ENCODE data around the gene HOXB5.

The HOXB5 gene

DNA sequence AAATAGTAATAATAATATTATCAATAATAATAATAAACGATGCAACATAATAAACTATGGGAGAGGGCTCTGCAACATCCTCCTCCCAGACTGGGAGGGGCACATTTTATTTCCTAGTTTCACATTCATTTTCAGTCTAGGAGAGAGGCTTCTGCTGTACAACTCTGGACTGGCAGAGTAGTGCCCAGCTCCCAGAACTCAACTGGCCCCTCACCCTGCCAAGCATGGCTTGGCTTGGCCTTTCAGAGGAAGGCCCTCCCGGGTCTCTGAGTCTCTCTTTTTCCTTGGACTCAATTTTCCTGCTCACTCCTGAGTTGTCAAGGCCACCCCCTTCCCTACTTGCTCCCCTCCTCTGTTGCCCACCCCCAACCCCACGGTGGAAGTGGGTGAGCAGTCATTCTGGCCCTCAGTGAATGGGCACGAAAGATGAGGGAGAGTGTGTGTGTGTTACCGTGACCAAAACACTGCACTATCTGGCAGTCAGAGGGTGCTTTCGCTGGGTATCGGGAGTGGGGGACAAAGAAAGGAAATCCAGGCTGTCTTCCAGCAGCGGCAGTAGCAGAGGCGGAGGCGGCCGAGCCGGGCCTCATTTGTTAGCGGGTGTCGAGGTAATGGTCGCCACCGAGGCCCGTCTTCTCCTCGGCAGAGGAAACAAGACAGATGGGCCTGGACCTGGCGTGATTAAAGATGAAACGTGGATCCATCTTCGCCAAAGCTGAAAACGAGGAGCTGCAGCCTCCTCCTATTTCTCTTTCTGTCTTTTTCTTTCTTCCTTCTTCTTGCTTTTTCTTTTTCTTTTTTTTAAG is 17.7 kb downstream of the HOXB5 start:
- TF ChIP-seq, protein P1, sequence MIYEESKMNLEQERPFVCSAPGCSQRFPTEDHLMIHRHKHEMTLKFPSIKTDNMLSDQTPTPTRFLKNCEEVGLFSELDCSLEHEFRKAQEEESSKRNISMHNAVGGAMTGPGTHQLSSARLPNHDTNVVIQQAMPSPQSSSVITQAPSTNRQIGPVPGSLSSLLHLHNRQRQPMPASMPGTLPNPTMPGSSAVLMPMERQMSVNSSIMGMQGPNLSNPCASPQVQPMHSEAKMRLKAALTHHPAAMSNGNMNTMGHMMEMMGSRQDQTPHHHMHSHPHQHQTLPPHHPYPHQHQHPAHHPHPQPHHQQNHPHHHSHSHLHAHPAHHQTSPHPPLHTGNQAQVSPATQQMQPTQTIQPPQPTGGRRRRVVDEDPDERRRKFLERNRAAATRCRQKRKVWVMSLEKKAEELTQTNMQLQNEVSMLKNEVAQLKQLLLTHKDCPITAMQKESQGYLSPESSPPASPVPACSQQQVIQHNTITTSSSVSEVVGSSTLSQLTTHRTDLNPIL (CRISPR knock-in tag; IDR thresholded peaks at IDR 0.05; ENCODE audit: low read depth) = no peak
- TF ChIP-seq ZNF8 (CRISPR knock-in tag; IDR thresholded peaks at IDR 0.05) (no peak), CSDC2 (CRISPR knock-in tag; IDR thresholded peaks at IDR 0.05) (no peak), RARB (CRISPR knock-in tag; IDR thresholded peaks at IDR 0.05) (no peak), ISL1 (CRISPR knock-in tag; IDR thresholded peaks at IDR 0.05) (no peak), OSR1 (CRISPR knock-in tag; IDR thresholded peaks at IDR 0.05) (no peak), ZC3H10 (CRISPR knock-in tag; IDR thresholded peaks at IDR 0.05) (no peak), ARNTL (CRISPR knock-in tag; IDR thresholded peaks at IDR 0.05; ENCODE audit: borderline replicate concordance, low read depth) (no peak), SNAI2 (CRISPR knock-in tag; IDR thresholded peaks at IDR 0.05) (no peak), BACH2 (CRISPR knock-in tag; IDR thresholded peaks at IDR 0.05; ENCODE audit: borderline replicate concordance) (no peak)
- TF ChIP-seq, protein P2, sequence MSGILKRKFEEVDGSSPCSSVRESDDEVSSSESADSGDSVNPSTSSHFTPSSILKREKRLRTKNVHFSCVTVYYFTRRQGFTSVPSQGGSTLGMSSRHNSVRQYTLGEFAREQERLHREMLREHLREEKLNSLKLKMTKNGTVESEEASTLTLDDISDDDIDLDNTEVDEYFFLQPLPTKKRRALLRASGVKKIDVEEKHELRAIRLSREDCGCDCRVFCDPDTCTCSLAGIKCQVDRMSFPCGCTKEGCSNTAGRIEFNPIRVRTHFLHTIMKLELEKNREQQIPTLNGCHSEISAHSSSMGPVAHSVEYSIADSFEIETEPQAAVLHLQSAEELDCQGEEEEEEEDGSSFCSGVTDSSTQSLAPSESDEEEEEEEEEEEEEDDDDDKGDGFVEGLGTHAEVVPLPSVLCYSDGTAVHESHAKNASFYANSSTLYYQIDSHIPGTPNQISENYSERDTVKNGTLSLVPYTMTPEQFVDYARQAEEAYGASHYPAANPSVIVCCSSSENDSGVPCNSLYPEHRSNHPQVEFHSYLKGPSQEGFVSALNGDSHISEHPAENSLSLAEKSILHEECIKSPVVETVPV (CRISPR knock-in tag; IDR thresholded peaks at IDR 0.05) = no peak
- TF ChIP-seq, protein P3, sequence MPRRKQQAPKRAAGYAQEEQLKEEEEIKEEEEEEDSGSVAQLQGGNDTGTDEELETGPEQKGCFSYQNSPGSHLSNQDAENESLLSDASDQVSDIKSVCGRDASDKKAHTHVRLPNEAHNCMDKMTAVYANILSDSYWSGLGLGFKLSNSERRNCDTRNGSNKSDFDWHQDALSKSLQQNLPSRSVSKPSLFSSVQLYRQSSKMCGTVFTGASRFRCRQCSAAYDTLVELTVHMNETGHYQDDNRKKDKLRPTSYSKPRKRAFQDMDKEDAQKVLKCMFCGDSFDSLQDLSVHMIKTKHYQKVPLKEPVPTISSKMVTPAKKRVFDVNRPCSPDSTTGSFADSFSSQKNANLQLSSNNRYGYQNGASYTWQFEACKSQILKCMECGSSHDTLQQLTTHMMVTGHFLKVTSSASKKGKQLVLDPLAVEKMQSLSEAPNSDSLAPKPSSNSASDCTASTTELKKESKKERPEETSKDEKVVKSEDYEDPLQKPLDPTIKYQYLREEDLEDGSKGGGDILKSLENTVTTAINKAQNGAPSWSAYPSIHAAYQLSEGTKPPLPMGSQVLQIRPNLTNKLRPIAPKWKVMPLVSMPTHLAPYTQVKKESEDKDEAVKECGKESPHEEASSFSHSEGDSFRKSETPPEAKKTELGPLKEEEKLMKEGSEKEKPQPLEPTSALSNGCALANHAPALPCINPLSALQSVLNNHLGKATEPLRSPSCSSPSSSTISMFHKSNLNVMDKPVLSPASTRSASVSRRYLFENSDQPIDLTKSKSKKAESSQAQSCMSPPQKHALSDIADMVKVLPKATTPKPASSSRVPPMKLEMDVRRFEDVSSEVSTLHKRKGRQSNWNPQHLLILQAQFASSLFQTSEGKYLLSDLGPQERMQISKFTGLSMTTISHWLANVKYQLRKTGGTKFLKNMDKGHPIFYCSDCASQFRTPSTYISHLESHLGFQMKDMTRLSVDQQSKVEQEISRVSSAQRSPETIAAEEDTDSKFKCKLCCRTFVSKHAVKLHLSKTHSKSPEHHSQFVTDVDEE (CRISPR knock-in tag; IDR thresholded peaks at IDR 0.05) = no peak
- ATAC-seq = no peak

DNA sequence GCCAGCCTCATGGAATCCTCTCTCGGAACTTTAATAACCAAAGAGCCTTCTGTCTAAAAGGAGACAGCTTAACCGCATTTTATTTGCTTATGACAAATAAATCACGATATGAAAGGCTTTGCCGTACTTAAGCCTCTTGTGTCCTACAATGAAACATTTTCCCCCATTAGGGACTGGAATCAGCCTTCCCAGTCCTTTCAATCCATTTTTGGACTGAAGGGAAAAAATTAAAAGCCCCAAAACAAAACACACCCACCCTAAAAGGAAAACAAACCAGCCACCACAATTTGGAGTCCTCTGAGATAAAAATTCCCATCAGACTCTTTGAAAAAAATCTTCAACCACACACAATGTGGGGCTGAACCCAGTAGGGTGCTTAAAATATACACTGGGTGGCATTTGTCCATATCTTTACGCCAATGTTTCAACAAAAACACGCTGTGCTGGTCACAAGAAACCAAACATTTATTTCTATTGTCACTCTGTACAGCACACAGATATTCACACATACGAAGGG is 18.5 kb downstream of the HOXB5 start:
- ATAC-seq = no peak
- TF ChIP-seq ZNF70 (CRISPR knock-in tag; IDR thresholded peaks at IDR 0.05) (no peak), ZFP30 (CRISPR knock-in tag; IDR thresholded peaks at IDR 0.05) (no peak), CSDC2 (CRISPR knock-in tag; IDR thresholded peaks at IDR 0.05) (no peak), TCF4 (CRISPR knock-in tag; IDR thresholded peaks at IDR 0.05; ENCODE audit: borderline replicate concordance) (no peak)
- TF ChIP-seq, protein P4, sequence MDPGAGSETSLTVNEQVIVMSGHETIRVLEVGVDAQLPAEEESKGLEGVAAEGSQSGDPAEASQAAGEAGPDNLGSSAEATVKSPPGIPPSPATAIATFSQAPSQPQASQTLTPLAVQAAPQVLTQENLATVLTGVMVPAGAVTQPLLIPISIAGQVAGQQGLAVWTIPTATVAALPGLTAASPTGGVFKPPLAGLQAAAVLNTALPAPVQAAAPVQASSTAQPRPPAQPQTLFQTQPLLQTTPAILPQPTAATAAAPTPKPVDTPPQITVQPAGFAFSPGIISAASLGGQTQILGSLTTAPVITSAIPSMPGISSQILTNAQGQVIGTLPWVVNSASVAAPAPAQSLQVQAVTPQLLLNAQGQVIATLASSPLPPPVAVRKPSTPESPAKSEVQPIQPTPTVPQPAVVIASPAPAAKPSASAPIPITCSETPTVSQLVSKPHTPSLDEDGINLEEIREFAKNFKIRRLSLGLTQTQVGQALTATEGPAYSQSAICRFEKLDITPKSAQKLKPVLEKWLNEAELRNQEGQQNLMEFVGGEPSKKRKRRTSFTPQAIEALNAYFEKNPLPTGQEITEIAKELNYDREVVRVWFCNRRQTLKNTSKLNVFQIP (CRISPR knock-in tag; IDR thresholded peaks at IDR 0.05; ENCODE audit: borderline replicate concordance, low read depth) = no peak

DNA sequence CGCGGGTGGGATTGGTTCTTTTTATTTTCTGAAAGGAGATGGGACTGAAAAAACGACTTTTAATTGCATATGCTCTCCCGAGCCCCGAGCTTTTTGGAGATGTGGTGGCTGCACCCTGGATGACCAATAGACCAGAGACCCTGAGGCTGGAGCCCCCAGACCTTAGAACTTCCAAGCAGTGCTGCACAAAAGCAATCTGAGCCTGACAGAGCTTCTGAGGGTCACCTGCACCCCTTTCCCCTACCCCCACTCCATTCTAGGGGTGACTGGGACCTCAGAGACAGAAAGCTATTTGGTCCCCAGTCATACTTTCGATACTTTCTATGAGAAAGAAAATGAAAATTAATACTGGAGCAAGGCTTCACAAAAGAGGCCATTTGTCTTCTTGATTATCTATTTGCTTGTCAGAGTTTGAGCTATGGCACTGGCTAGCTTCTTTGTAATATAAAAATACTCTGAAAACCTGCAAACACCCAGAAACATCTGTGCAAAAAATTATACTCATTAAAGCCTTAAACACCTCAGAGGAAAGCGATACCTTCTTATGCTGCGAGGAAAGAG is 19.0 kb downstream of the HOXB5 start:
- TF ChIP-seq ARNTL (CRISPR knock-in tag; IDR thresholded peaks at IDR 0.05; ENCODE audit: borderline replicate concordance, low read depth) (no peak), BACH2 (CRISPR knock-in tag; IDR thresholded peaks at IDR 0.05; ENCODE audit: borderline replicate concordance) (no peak), ZFP30 (CRISPR knock-in tag; IDR thresholded peaks at IDR 0.05) (no peak), ZNF565 (CRISPR knock-in tag; conservative IDR thresholded peaks at IDR 0.05; ENCODE audit: low read depth) (no peak), ISL1 (CRISPR knock-in tag; IDR thresholded peaks at IDR 0.05) (no peak), RARB (CRISPR knock-in tag; IDR thresholded peaks at IDR 0.05) (no peak), ESRRG (CRISPR knock-in tag; IDR thresholded peaks at IDR 0.05) (no peak), TOX (CRISPR knock-in tag; IDR thresholded peaks at IDR 0.05; ENCODE audit: borderline replicate concordance) (no peak), ZNF70 (CRISPR knock-in tag; IDR thresholded peaks at IDR 0.05) (no peak), PPARA (CRISPR knock-in tag; IDR thresholded peaks at IDR 0.05; ENCODE audit: borderline replicate concordance) (no peak), ZFP3 (CRISPR knock-in tag; IDR thresholded peaks at IDR 0.05) (no peak)
- TF ChIP-seq, protein P4 (CRISPR knock-in tag; IDR thresholded peaks at IDR 0.05; ENCODE audit: borderline replicate concordance, low read depth) = no peak
- TF ChIP-seq, protein P1 (CRISPR knock-in tag; IDR thresholded peaks at IDR 0.05; ENCODE audit: low read depth) = no peak
- TF ChIP-seq, protein P5, sequence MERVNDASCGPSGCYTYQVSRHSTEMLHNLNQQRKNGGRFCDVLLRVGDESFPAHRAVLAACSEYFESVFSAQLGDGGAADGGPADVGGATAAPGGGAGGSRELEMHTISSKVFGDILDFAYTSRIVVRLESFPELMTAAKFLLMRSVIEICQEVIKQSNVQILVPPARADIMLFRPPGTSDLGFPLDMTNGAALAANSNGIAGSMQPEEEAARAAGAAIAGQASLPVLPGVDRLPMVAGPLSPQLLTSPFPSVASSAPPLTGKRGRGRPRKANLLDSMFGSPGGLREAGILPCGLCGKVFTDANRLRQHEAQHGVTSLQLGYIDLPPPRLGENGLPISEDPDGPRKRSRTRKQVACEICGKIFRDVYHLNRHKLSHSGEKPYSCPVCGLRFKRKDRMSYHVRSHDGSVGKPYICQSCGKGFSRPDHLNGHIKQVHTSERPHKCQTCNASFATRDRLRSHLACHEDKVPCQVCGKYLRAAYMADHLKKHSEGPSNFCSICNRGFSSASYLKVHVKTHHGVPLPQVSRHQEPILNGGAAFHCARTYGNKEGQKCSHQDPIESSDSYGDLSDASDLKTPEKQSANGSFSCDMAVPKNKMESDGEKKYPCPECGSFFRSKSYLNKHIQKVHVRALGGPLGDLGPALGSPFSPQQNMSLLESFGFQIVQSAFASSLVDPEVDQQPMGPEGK (CRISPR knock-in tag; IDR thresholded peaks at IDR 0.05; ENCODE audit: borderline replicate concordance) = no peak
- TF ChIP-seq, protein P2 (CRISPR knock-in tag; IDR thresholded peaks at IDR 0.05) = no peak
- ATAC-seq = no peak
